ENCODE measurements around the gene DCAF8. TPM values are rescaled to one million over a fixed set of nuclear protein-coding genes. Genes with fewer than 3 reads are reported as not detected.

DCAF8 gene
- total RNA-seq, 1 experiment from 2014 or later: 126 TPM

DNA sequence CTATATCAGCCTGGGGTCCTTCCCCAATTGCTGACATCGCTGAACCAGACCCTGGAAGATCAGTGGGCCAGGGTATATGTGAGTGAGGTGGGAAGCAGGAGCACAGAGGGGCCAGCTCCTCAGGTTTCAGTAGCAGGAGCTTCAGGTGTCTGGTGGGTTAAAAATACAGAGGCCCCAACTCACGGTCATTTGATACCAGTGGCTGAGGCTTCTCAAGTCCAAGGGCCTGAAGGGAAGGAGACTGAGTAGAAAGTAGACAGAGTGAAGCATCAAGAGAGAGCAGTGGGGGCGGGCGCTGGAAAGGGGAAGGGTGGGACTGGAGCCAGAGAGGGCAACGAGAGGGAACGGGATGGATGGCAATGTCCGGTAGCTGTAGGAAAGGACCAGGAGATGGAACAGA is 74.0 kb downstream of the DCAF8 start:
- no TSS peak for BruUV-seq (replicated peaks)
- CTCF ChIA-PET: no interaction called here
- no peaks in the 10 kb centered on the region for H3K36me3 Mint-ChIP-seq (ENCODE audit: insufficient read depth, unreplicated experiment)
- H3K4me1 Mint-ChIP-seq (ENCODE audit: low read depth, unreplicated experiment): no peaks in the 10 kb centered on the region
- TF ChIP-seq, protein P1, sequence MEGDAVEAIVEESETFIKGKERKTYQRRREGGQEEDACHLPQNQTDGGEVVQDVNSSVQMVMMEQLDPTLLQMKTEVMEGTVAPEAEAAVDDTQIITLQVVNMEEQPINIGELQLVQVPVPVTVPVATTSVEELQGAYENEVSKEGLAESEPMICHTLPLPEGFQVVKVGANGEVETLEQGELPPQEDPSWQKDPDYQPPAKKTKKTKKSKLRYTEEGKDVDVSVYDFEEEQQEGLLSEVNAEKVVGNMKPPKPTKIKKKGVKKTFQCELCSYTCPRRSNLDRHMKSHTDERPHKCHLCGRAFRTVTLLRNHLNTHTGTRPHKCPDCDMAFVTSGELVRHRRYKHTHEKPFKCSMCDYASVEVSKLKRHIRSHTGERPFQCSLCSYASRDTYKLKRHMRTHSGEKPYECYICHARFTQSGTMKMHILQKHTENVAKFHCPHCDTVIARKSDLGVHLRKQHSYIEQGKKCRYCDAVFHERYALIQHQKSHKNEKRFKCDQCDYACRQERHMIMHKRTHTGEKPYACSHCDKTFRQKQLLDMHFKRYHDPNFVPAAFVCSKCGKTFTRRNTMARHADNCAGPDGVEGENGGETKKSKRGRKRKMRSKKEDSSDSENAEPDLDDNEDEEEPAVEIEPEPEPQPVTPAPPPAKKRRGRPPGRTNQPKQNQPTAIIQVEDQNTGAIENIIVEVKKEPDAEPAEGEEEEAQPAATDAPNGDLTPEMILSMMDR (IDR thresholded peaks at IDR 0.05; ENCODE audit: unreplicated experiment): no peak
- intact Hi-C loops (cut with micrococcal nuclease; ENCODE audit: unreplicated experiment): no loop called here
- H3K27me3 Mint-ChIP-seq (ENCODE audit: unreplicated experiment): peaks cover 43% of the 10 kb centered on the region
- no peak for DNase-seq
- no peaks in the 10 kb centered on the region for H3K9me3 Mint-ChIP-seq (ENCODE audit: low read depth, unreplicated experiment)
- no peak overlapping the region for H3K27ac Mint-ChIP-seq (ENCODE audit: unreplicated experiment)
- H3K4me3 Mint-ChIP-seq (ENCODE audit: low read depth, unreplicated experiment): no peak overlapping the region

DNA sequence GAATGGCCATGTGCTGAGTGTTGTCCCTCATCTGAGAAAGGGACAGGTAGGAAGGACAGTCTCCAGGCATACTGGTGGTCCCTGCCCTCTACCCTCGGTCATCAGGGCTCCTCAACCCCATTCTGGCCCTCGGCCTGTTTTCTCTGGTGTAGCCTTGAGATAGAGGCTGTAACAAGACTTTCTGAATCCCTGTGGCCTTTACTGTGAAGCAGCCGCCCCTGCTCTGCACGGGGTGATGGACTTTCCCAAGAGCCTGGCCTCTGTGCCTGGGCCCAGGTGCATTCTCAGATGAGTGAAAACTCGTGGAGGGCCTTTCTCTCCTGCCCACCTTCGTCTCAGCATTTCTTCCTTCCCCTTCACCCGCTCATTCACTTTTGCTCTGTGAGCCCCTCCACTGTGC is 74.9 kb downstream of the DCAF8 start:
- CTCF ChIA-PET: no interaction called here
- H3K27ac Mint-ChIP-seq (ENCODE audit: unreplicated experiment): no peak overlapping the region
- peaks cover 44% of the 10 kb centered on the region for H3K27me3 Mint-ChIP-seq (ENCODE audit: unreplicated experiment)
- H3K4me3 Mint-ChIP-seq (ENCODE audit: low read depth, unreplicated experiment): no peak overlapping the region
- H3K36me3 Mint-ChIP-seq (ENCODE audit: insufficient read depth, unreplicated experiment): no peaks in the 10 kb centered on the region
- DNase-seq: no peak
- H3K9me3 Mint-ChIP-seq (ENCODE audit: low read depth, unreplicated experiment): no peaks in the 10 kb centered on the region
- intact Hi-C loops (cut with micrococcal nuclease; ENCODE audit: unreplicated experiment): no loop called here
- no TSS peak for BruUV-seq (replicated peaks)
- H3K4me1 Mint-ChIP-seq (ENCODE audit: low read depth, unreplicated experiment): no peaks in the 10 kb centered on the region
- TF ChIP-seq, protein P1 (IDR thresholded peaks at IDR 0.05; ENCODE audit: unreplicated experiment): no peak

DNA sequence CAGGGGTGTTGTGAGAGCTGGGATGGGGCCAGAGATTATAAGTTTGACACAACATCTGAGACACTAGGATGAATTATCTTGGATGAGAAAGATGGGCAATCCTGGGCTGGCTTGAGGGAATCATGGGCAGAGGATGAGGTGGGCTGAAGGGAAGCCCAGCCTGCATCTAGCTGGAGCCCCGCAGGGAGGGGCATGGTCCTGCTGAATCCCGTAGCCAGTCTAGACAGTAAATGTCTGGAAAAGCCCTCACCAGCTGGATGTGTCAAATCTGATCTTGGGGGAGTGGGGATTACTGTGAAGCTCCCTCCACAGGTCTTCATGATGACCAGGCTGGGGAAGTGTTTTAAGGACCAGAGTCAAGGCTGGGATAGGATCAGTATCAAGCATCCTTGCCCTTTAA is 75.6 kb downstream of the DCAF8 start:
- H3K36me3 Mint-ChIP-seq (ENCODE audit: insufficient read depth, unreplicated experiment): no peaks in the 10 kb centered on the region
- no TSS peak for BruUV-seq (replicated peaks)
- no peak overlapping the region for H3K4me3 Mint-ChIP-seq (ENCODE audit: low read depth, unreplicated experiment)
- TF ChIP-seq, protein P1 (IDR thresholded peaks at IDR 0.05; ENCODE audit: unreplicated experiment): no peak
- peaks cover 51% of the 10 kb centered on the region for H3K27me3 Mint-ChIP-seq (ENCODE audit: unreplicated experiment)
- CTCF ChIA-PET: interaction anchor here (0.6 kb wide), 1 partner anchor 42 kb away, joined by 3 read pairs; no protein-coding TSS in a partner anchor
- H3K9me3 Mint-ChIP-seq (ENCODE audit: low read depth, unreplicated experiment): no peaks in the 10 kb centered on the region
- H3K4me1 Mint-ChIP-seq (ENCODE audit: low read depth, unreplicated experiment): no peaks in the 10 kb centered on the region
- no peak overlapping the region for H3K27ac Mint-ChIP-seq (ENCODE audit: unreplicated experiment)
- DNase-seq: no peak
- intact Hi-C loops (cut with micrococcal nuclease; ENCODE audit: unreplicated experiment): no loop called here

DNA sequence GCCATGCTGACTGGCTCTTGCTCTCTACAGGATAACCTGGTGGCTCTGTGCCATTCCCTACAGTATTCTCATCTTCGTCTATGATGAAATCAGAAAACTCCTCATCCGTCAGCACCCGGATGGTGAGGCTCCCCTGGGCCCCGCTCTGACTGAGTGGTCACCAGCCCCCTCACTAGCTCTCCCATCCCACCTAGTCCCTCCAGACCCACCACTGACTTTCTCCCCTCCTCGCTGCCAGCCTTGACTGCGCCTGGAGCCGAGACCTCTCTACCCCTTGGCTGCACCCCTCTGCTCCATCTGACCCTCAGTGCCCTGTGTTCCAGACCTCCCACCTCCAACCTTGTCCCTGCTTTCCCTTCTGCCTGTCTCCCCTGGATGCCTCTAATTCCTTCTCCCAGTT is 76.1 kb downstream of the DCAF8 start:
- intact Hi-C loops (cut with micrococcal nuclease; ENCODE audit: unreplicated experiment): no loop called here
- TF ChIP-seq, protein P1 (IDR thresholded peaks at IDR 0.05; ENCODE audit: unreplicated experiment): no peak
- no peaks in the 10 kb centered on the region for H3K9me3 Mint-ChIP-seq (ENCODE audit: low read depth, unreplicated experiment)
- no peak overlapping the region for H3K4me3 Mint-ChIP-seq (ENCODE audit: low read depth, unreplicated experiment)
- BruUV-seq (replicated peaks): no TSS peak
- H3K27me3 Mint-ChIP-seq (ENCODE audit: unreplicated experiment): peaks cover 56% of the 10 kb centered on the region
- H3K27ac Mint-ChIP-seq (ENCODE audit: unreplicated experiment): no peak overlapping the region
- no peaks in the 10 kb centered on the region for H3K36me3 Mint-ChIP-seq (ENCODE audit: insufficient read depth, unreplicated experiment)
- DNase-seq: no peak
- no peaks in the 10 kb centered on the region for H3K4me1 Mint-ChIP-seq (ENCODE audit: low read depth, unreplicated experiment)
- CTCF ChIA-PET: no interaction called here
